HG02678 (cell line): Measurements from ENCODE around the gene ARID3A.

ENCODE experiments used
- ATAC-seq: cut with Tn5 transposase; IDR thresholded peaks from one replicate; pipeline ENCODE4 v1.9.1; 2021; ENCODE audit warnings: mild to moderate bottlenecking, moderate library complexity; ENCODE audit not compliant: unreplicated experiment

Gene ARID3A

GRCh38 chr19:958967-959855 is 33.4 kb downstream of the ARID3A start:
- no peak for ATAC-seq

- ATAC-seq, result no peak
Observed at GRCh38 chr19:960020-960419, 34.2 kb downstream of the ARID3A start.

GRCh38 chr19:960601-960938 is 34.7 kb downstream of the ARID3A start:
- ATAC-seq, result no peak

- no peak for ATAC-seq
Observed at GRCh38 chr19:961866-962620, 36.2 kb downstream of the ARID3A start.

GRCh38 chr19:962683-963400 is 37.0 kb downstream of the ARID3A start:
- ATAC-seq, result no peak

- no peak for ATAC-seq
Observed at GRCh38 chr19:963486-963951, 37.7 kb downstream of the ARID3A start.

- no peak for ATAC-seq
Observed at GRCh38 chr19:964116-964520, 38.3 kb downstream of the ARID3A start.

GRCh38 chr19:964761-965694 is 39.2 kb downstream of the ARID3A start:
- ATAC-seq, result no peak

- ATAC-seq, result no peak
Observed at GRCh38 chr19:966485-967088, 40.8 kb downstream of the ARID3A start.

GRCh38 chr19:970695-971094 is 44.9 kb downstream of the ARID3A start:
- ATAC-seq, result no peak

- no peak for ATAC-seq
Observed at GRCh38 chr19:971795-972194, 46.0 kb downstream of the ARID3A start.

GRCh38 chr19:972281-972680 is 46.4 kb downstream of the ARID3A start:
- ATAC-seq, result no peak

GRCh38 chr19:973726-974563 is 48.1 kb downstream of the ARID3A start:
- no peak for ATAC-seq

- ATAC-seq, result no peak
Observed at GRCh38 chr19:974564-975257, 48.9 kb downstream of the ARID3A start.

- no peak for ATAC-seq
Observed at GRCh38 chr19:976476-976875, 50.6 kb downstream of the ARID3A start.

- ATAC-seq, result no peak
Observed at GRCh38 chr19:977058-977464, 51.2 kb downstream of the ARID3A start.

- no peak for ATAC-seq
Observed at GRCh38 chr19:979318-979741, 53.5 kb downstream of the ARID3A start.
